WTC11 (cell line): ENCODE data around the gene WIZ. TPM values are rescaled to one million over a fixed set of nuclear protein-coding genes. Genes with fewer than 3 reads are reported as not detected.

Experiments used
- ATAC-seq: fragments of 200-7000 bp; cut with Tn5 transposase; 2 replicates; pipeline ENCODE4 v1.10.0; 2021; ENCODE audit warnings: mild to moderate bottlenecking, moderate library complexity
- CTCF ChIA-PET: fragments of 300-600 bp; sonication (Branson Sonifier 250); formaldehyde crosslinking; loops from one replicate; lab custom pipeline; 2021; ENCODE audit warnings: antibody characterized with exemption; lab: Charles Lee
- POLR2A ChIA-PET: fragments of 350-600 bp; sonication (Branson Sonifier 250); formaldehyde crosslinking; loops from one replicate; lab custom pipeline; 2021; ENCODE audit warnings: antibody characterized with exemption; lab: Charles Lee
- DNase-seq: peaks from one replicate; pipeline ENCODE4 v3.0.0; 2021; ENCODE audit warnings: low spot score
- H3K27ac Mint-ChIP-seq: 2 replicates; pipeline ENCODE4 v1.8.0; 2021; ENCODE audit warnings: mixed read lengths
- H3K27me3 Mint-ChIP-seq: 2 replicates; pipeline ENCODE4 v1.8.0; 2021; ENCODE audit warnings: low read depth, mild to moderate bottlenecking, moderate library complexity, mixed read lengths
- H3K36me3 Mint-ChIP-seq: 2 replicates; pipeline ENCODE4 v1.8.0; 2021; ENCODE audit warnings: mixed read lengths
- H3K4me1 Mint-ChIP-seq: 2 replicates; pipeline ENCODE4 v1.8.0; 2022; ENCODE audit warnings: mixed read lengths
- H3K4me3 Mint-ChIP-seq: 2 replicates; pipeline ENCODE4 v1.8.0; 2021; ENCODE audit warnings: mild to moderate bottlenecking, moderate library complexity, mixed read lengths
- H3K9me3 Mint-ChIP-seq: 2 replicates; pipeline ENCODE4 v1.8.0; 2021; ENCODE audit warnings: mixed read lengths
- AR ChIP-seq: fragments of 250-450 bp; sonication (Bioruptor Pico); IDR thresholded peaks from 2 replicates; pipeline ENCODE4 v1.9.0; 2021; ENCODE audit warnings: mild to moderate bottlenecking
- ATF1 ChIP-seq: sonication (generic); formaldehyde crosslinking; IDR thresholded peaks from 2 replicates; pipeline ENCODE4 v1.8.1; 2023; ENCODE audit warnings: mild to moderate bottlenecking, moderate library complexity, missing genetic modification reagents
- ATF3 ChIP-seq: sonication (generic); formaldehyde crosslinking; conservative IDR thresholded peaks from 2 replicates; pipeline ENCODE4 v1.8.1; 2022; ENCODE audit warnings: mild to moderate bottlenecking, missing genetic modification reagents
- CDX4 ChIP-seq: fragments of 250-450 bp; sonication (Bioruptor Pico); IDR thresholded peaks from 2 replicates; pipeline ENCODE4 v1.9.0; 2021; ENCODE audit warnings: moderate library complexity, mild to moderate bottlenecking, inconsistent platforms, borderline replicate concordance
- E2F1 ChIP-seq: sonication (generic); formaldehyde crosslinking; IDR thresholded peaks from 2 replicates; pipeline ENCODE4 v1.8.0; 2022; ENCODE audit warnings: mild to moderate bottlenecking, missing genetic modification reagents
- ETV6 ChIP-seq: sonication (generic); formaldehyde crosslinking; IDR thresholded peaks from 2 replicates; pipeline ENCODE4 v1.8.1; 2022; ENCODE audit warnings: mild to moderate bottlenecking, missing genetic modification reagents
- GABPB1 ChIP-seq: sonication (generic); formaldehyde crosslinking; IDR thresholded peaks from 2 replicates; pipeline ENCODE4 v1.8.1; 2023; ENCODE audit warnings: mild to moderate bottlenecking, missing genetic modification reagents
- GRHL2 ChIP-seq: fragments of 250-450 bp; sonication (Bioruptor Pico); IDR thresholded peaks from 2 replicates; pipeline ENCODE4 v1.8.0; 2022; ENCODE audit warnings: mild to moderate bottlenecking, moderate library complexity; ENCODE audit not compliant: insufficient replicate concordance, severe bottlenecking
- IRF1 ChIP-seq: sonication (generic); formaldehyde crosslinking; IDR thresholded peaks from 2 replicates; pipeline ENCODE4 v1.8.0; 2023; ENCODE audit warnings: missing genetic modification reagents
- JUN ChIP-seq: sonication (generic); formaldehyde crosslinking; IDR thresholded peaks from 2 replicates; pipeline ENCODE4 v1.8.0; 2023; ENCODE audit warnings: mild to moderate bottlenecking, missing genetic modification reagents
- PRRX2 ChIP-seq: fragments of 250-450 bp; sonication (Bioruptor Pico); IDR thresholded peaks from 2 replicates; pipeline ENCODE4 v1.8.0; 2021; ENCODE audit warnings: mild to moderate bottlenecking
- RORB ChIP-seq: fragments of 250-450 bp; sonication (Bioruptor Pico); IDR thresholded peaks from 2 replicates; pipeline ENCODE4 v1.9.0; 2021; ENCODE audit warnings: mild to moderate bottlenecking
- SMAD3 ChIP-seq: sonication (generic); formaldehyde crosslinking; IDR thresholded peaks from 2 replicates; pipeline ENCODE4 v1.8.0; 2022; ENCODE audit warnings: missing genetic modification reagents, mild to moderate bottlenecking, borderline replicate concordance
- SMAD4 ChIP-seq: sonication (generic); formaldehyde crosslinking; IDR thresholded peaks from 2 replicates; pipeline ENCODE4 v1.8.0; 2022; ENCODE audit warnings: mild to moderate bottlenecking, missing genetic modification reagents
- USF1 ChIP-seq: sonication (generic); formaldehyde crosslinking; IDR thresholded peaks from 2 replicates; pipeline ENCODE4 v1.8.0; 2022; ENCODE audit warnings: mild to moderate bottlenecking, missing genetic modification reagents
- USF2 ChIP-seq: sonication (generic); formaldehyde crosslinking; IDR thresholded peaks from 2 replicates; pipeline ENCODE4 v1.8.1; 2023; ENCODE audit warnings: mild to moderate bottlenecking, missing genetic modification reagents, moderate library complexity
- ZBTB43 ChIP-seq: sonication (generic); formaldehyde crosslinking; IDR thresholded peaks from 2 replicates; pipeline ENCODE4 v1.8.1; 2023; ENCODE audit warnings: mild to moderate bottlenecking, missing genetic modification reagents
- ZMAT4 ChIP-seq: fragments of 250-450 bp; sonication (Bioruptor Pico); IDR thresholded peaks from 2 replicates; pipeline ENCODE4 v1.9.0; 2021; ENCODE audit warnings: mild to moderate bottlenecking
- ZNF121 ChIP-seq: sonication (generic); formaldehyde crosslinking; IDR thresholded peaks from 2 replicates; pipeline ENCODE4 v1.8.0; 2023; ENCODE audit warnings: missing genetic modification reagents
- ZNF423 ChIP-seq: fragments of 250-450 bp; sonication (Bioruptor Pico); IDR thresholded peaks from 2 replicates; pipeline ENCODE4 v2.1.2; 2022; ENCODE audit warnings: mild to moderate bottlenecking, moderate library complexity
- ZNF671 ChIP-seq: fragments of 250-450 bp; sonication (Bioruptor Pico); IDR thresholded peaks from 2 replicates; pipeline ENCODE4 v1.8.0; 2021; ENCODE audit warnings: mild to moderate bottlenecking
- total RNA-seq: library from RNA; stranded (reverse); gene quantifications from 3 replicates; pipeline ENCODE4 v1.2.3, GENCODE V29; 2021

WIZ gene
- total RNA-seq, 1 experiment from 2014 or later, result 43.9 TPM

GRCh38 chr19:15428956-15429824, 20.6 kb downstream of the WIZ start:
- DNase-seq (no peak), ATAC-seq (no peak)
- no peaks in the 10 kb centered on the region for H3K27me3 Mint-ChIP-seq
- ChIA-PET POLR2A (interaction anchor here (0.5 kb wide), 1 partner anchor 819 kb away, joined by 4 read pairs; no protein-coding TSS in a partner anchor), CTCF (interaction anchor here (2.6 kb wide), 1 partner anchor 10 kb away, joined by 14 read pairs; the partner anchor contains the start of gene AKAP8L)
- H3K27ac Mint-ChIP-seq, result no peak overlapping the region
- H3K9me3 Mint-ChIP-seq, result no peaks in the 10 kb centered on the region
- H3K4me3 Mint-ChIP-seq, result no peak overlapping the region
- peaks cover 16% of the 10 kb centered on the region for H3K36me3 Mint-ChIP-seq
- H3K4me1 Mint-ChIP-seq, result peaks cover 17% of the 10 kb centered on the region
- TF ChIP-seq ZMAT4, result no peak
- no peak for TF ChIP-seq ZNF423 (CRISPR knock-in tag)
- TF ChIP-seq SMAD4 (CRISPR knock-in tag), result no peak
- TF ChIP-seq AR (CRISPR knock-in tag), result no peak
- TF ChIP-seq ETV6 (CRISPR knock-in tag), result no peak
- no peak for TF ChIP-seq USF2 (CRISPR knock-in tag)
- TF ChIP-seq ZBTB43, result no peak
- no peak for TF ChIP-seq GABPB1 (CRISPR knock-in tag)
- no peak for TF ChIP-seq ZNF121 (CRISPR knock-in tag)
- no peak for TF ChIP-seq PRRX2 (CRISPR knock-in tag)
- no peak for TF ChIP-seq IRF1 (CRISPR knock-in tag)
- no peak for TF ChIP-seq USF1
- TF ChIP-seq ZNF671 (CRISPR knock-in tag), result no peak
- TF ChIP-seq E2F1 (CRISPR knock-in tag), result no peak

GRCh38 chr19:15427991-15428471, 21.7 kb downstream of the WIZ start:
- H3K9me3 Mint-ChIP-seq, result no peaks in the 10 kb centered on the region
- H3K4me1 Mint-ChIP-seq, result peaks cover 13% of the 10 kb centered on the region
- ChIA-PET POLR2A (no interaction called here), CTCF (interaction anchor here (2.6 kb wide), 1 partner anchor 8 kb away, joined by 14 read pairs; the partner anchor contains the start of gene AKAP8L)
- H3K27me3 Mint-ChIP-seq, result no peaks in the 10 kb centered on the region
- no peak for TF ChIP-seq CDX4
- TF ChIP-seq ATF3, result no peak
- TF ChIP-seq ZNF121 (CRISPR knock-in tag), result no peak
- no peak for TF ChIP-seq RORB (CRISPR knock-in tag)
- TF ChIP-seq SMAD3 (CRISPR knock-in tag), result no peak
- TF ChIP-seq ZNF423 (CRISPR knock-in tag), result no peak
- no peak for TF ChIP-seq ATF1 (CRISPR knock-in tag)
- no peak for TF ChIP-seq JUN (CRISPR knock-in tag)
- TF ChIP-seq GRHL2 (CRISPR knock-in tag), result no peak
- no peak for DNase-seq
- no peak overlapping the region for H3K27ac Mint-ChIP-seq
- peaks cover 24% of the 10 kb centered on the region for H3K36me3 Mint-ChIP-seq
- H3K4me3 Mint-ChIP-seq, result no peak overlapping the region
- ATAC-seq, result no peak
